HCT116 (cell line): Measurements from ENCODE around the gene FBXL17.

Experiments
- CBX3 ChIP-seq: IDR thresholded peaks from 2 replicates; pipeline ENCODE4 v1.6.1; 2012; ENCODE audit warnings: low read depth
- CEBPB ChIP-seq: IDR thresholded peaks from 2 replicates; pipeline ENCODE4 v1.6.1; 2012; ENCODE audit warnings: low read depth
- ELF1 ChIP-seq: IDR thresholded peaks from 2 replicates; pipeline ENCODE4 v1.6.1; 2012; ENCODE audit warnings: low read depth, borderline replicate concordance
- EZH2 ChIP-seq: fragments of 200-600 bp; sonication (generic); IDR thresholded peaks from 2 replicates; pipeline ENCODE4 v1.6.1; 2017; ENCODE audit warnings: antibody characterized with exemption, mixed run types
- POLR2A ChIP-seq: IDR thresholded peaks from 2 replicates; pipeline ENCODE4 v1.7.0; 2011; ENCODE audit warnings: borderline replicate concordance; ENCODE audit not compliant: insufficient read depth, insufficient read length; ENCODE audit errors: extremely low read depth
- POLR2AphosphoS5 ChIP-seq: IDR thresholded peaks from 2 replicates; pipeline ENCODE4 v1.6.1; 2011; ENCODE audit warnings: mild to moderate bottlenecking, low read depth, low read length, moderate library complexity
- REST ChIP-seq: IDR thresholded peaks from 2 replicates; pipeline ENCODE4 v1.6.1; 2012; ENCODE audit warnings: low read depth
- SIN3A ChIP-seq: IDR thresholded peaks from 2 replicates; pipeline ENCODE4 v1.6.1; 2012; ENCODE audit warnings: low read depth
- SP1 ChIP-seq: IDR thresholded peaks from 2 replicates; pipeline ENCODE4 v1.6.1; 2012; ENCODE audit warnings: low read depth
- ZBTB33 ChIP-seq: IDR thresholded peaks from 2 replicates; pipeline ENCODE4 v1.6.1; 2011; ENCODE audit warnings: mild to moderate bottlenecking, low read length, moderate library complexity; ENCODE audit not compliant: insufficient replicate concordance; ENCODE audit errors: extremely low read depth
- ZFX ChIP-seq: fragments of 450-650 bp; IDR thresholded peaks from 2 replicates; pipeline ENCODE4 v1.6.1; 2017
- ZNF274 ChIP-seq: fragments of 200-500 bp; sonication (Bioruptor generic); IDR thresholded peaks from 2 replicates; pipeline ENCODE4 v1.6.1; 2014; ENCODE audit warnings: mild to moderate bottlenecking, low read depth, low read length, inconsistent platforms
- TF ChIP-seq, protein P1 (sequence below), 3 experiments: fragments of 200-600 bp in 1 of 3; sonication (generic) in 1 of 3; IDR thresholded peaks in 2 of 3; conservative IDR thresholded peaks in 1 of 3; 2 replicates each; pipeline ENCODE4 v1.5.1; 2012 to 2017; ENCODE audit warnings: low read depth in 2 of 3, low read length in 2 of 3, antibody characterized with exemption in 1 of 3, borderline replicate concordance in 1 of 3, control low read depth in 1 of 3, mild to moderate bottlenecking in 1 of 3, mixed read lengths in 1 of 3, mixed run types in 1 of 3, moderate library complexity in 1 of 3; ENCODE audit not compliant: insufficient read depth in 1 of 3
- TF ChIP-seq, protein P2 (sequence below): IDR thresholded peaks from 2 replicates; pipeline ENCODE4 v1.6.1; 2012

DNA sequence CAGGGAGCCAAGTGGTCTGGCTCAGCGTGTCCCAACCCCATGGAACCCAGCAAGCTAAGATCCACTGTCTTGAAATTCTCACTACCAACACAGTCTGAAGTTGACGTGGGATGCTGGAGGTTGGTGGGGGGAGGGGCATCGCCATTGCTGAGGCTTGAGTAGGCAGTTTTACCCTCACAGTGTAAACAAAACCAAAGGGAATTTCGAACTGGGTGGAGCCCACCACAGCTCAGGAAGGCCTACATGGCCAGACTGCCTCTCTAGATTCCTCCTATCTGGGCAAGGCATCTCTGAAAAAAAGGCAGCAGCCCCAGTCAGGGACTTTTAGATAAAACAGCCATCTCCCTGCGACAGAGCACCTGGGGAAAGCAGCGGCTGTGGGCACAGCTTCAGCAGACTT is 17.1 kb upstream of the FBXL17 start:
- TF ChIP-seq, protein P1, sequence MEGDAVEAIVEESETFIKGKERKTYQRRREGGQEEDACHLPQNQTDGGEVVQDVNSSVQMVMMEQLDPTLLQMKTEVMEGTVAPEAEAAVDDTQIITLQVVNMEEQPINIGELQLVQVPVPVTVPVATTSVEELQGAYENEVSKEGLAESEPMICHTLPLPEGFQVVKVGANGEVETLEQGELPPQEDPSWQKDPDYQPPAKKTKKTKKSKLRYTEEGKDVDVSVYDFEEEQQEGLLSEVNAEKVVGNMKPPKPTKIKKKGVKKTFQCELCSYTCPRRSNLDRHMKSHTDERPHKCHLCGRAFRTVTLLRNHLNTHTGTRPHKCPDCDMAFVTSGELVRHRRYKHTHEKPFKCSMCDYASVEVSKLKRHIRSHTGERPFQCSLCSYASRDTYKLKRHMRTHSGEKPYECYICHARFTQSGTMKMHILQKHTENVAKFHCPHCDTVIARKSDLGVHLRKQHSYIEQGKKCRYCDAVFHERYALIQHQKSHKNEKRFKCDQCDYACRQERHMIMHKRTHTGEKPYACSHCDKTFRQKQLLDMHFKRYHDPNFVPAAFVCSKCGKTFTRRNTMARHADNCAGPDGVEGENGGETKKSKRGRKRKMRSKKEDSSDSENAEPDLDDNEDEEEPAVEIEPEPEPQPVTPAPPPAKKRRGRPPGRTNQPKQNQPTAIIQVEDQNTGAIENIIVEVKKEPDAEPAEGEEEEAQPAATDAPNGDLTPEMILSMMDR (IDR thresholded peaks at IDR 0.05 in 2 of 3, conservative IDR thresholded peaks at IDR 0.05 in 1 of 3; ENCODE audit: borderline replicate concordance in 1 of 3, insufficient read depth in 1 of 3, low read depth in 2 of 3, low read length in 2 of 3): no peak
- TF ChIP-seq ZBTB33 (no peak), CBX3 (no peak), CEBPB (no peak), REST (no peak), POLR2A (no peak), ELF1 (no peak), POLR2AphosphoS5 (no peak), EZH2 (no peak), ZFX (no peak), ZNF274 (no peak), SIN3A (no peak), SP1 (no peak)
- TF ChIP-seq, protein P2, sequence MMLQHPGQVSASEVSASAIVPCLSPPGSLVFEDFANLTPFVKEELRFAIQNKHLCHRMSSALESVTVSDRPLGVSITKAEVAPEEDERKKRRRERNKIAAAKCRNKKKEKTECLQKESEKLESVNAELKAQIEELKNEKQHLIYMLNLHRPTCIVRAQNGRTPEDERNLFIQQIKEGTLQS: no peak
